Measurements from ENCODE around the gene CFAP46. TPM values are rescaled to one million over a fixed set of nuclear protein-coding genes. Genes with fewer than 3 reads are reported as not detected.

Gene CFAP46
- total RNA-seq, 1 experiment from 2014 or later: not detected

DNA sequence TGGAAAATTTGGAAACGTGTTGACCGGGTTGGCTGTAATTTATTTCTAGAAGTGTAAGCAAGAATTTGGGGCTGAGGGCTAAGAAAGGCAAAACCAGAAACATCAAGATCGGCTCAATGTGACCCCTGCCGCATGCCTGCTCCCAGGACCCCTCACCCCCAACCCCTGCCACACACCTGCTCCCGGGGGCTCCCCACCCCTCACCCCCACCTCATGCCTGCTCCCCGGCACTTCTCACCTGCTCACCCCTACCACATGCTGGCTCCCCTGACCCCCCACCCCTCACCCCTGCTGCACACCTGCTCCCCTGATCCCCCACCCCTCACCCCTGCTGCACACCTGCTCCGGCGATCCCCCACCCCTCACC lies 19.0 kb upstream of the CFAP46 start:
- DNase-seq: no peak
- CTCF ChIA-PET: interaction anchor here (0.7 kb wide), 1 partner anchor 12 kb away, joined by 3 read pairs; no protein-coding TSS in a partner anchor
- H3K27ac Mint-ChIP-seq (ENCODE audit: unreplicated experiment): no peak overlapping the region
- intact Hi-C loops (cut with micrococcal nuclease; ENCODE audit: unreplicated experiment): no loop called here
- peaks cover 3% of the 10 kb centered on the region for H3K9me3 Mint-ChIP-seq (ENCODE audit: low read depth, unreplicated experiment)
- no peak overlapping the region for H3K4me3 Mint-ChIP-seq (ENCODE audit: low read depth, unreplicated experiment)
- H3K4me1 Mint-ChIP-seq (ENCODE audit: low read depth, unreplicated experiment): no peaks in the 10 kb centered on the region
- H3K27me3 Mint-ChIP-seq (ENCODE audit: unreplicated experiment): peaks cover 15% of the 10 kb centered on the region
- BruUV-seq (replicated peaks): no TSS peak
- H3K36me3 Mint-ChIP-seq (ENCODE audit: insufficient read depth, unreplicated experiment): peaks cover 14% of the 10 kb centered on the region
- TF ChIP-seq, protein P1, sequence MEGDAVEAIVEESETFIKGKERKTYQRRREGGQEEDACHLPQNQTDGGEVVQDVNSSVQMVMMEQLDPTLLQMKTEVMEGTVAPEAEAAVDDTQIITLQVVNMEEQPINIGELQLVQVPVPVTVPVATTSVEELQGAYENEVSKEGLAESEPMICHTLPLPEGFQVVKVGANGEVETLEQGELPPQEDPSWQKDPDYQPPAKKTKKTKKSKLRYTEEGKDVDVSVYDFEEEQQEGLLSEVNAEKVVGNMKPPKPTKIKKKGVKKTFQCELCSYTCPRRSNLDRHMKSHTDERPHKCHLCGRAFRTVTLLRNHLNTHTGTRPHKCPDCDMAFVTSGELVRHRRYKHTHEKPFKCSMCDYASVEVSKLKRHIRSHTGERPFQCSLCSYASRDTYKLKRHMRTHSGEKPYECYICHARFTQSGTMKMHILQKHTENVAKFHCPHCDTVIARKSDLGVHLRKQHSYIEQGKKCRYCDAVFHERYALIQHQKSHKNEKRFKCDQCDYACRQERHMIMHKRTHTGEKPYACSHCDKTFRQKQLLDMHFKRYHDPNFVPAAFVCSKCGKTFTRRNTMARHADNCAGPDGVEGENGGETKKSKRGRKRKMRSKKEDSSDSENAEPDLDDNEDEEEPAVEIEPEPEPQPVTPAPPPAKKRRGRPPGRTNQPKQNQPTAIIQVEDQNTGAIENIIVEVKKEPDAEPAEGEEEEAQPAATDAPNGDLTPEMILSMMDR (IDR thresholded peaks at IDR 0.05; ENCODE audit: unreplicated experiment): no peak

GRCh38 chr10:132960631-132961419 lies 18.5 kb upstream of the CFAP46 start:
- peaks cover 14% of the 10 kb centered on the region for H3K36me3 Mint-ChIP-seq (ENCODE audit: insufficient read depth, unreplicated experiment)
- DNase-seq: no peak
- TF ChIP-seq, protein P1 (IDR thresholded peaks at IDR 0.05; ENCODE audit: unreplicated experiment): no peak
- CTCF ChIA-PET: interaction anchor here (0.5 to 0.7 kb wide), 2 partner anchors 13 to 152 kb away, joined by 3 to 10 read pairs; no protein-coding TSS in a partner anchor
- no TSS peak for BruUV-seq (replicated peaks)
- peaks cover 3% of the 10 kb centered on the region for H3K9me3 Mint-ChIP-seq (ENCODE audit: low read depth, unreplicated experiment)
- no peak overlapping the region for H3K4me3 Mint-ChIP-seq (ENCODE audit: low read depth, unreplicated experiment)
- no peaks in the 10 kb centered on the region for H3K4me1 Mint-ChIP-seq (ENCODE audit: low read depth, unreplicated experiment)
- peaks cover 9% of the 10 kb centered on the region for H3K27me3 Mint-ChIP-seq (ENCODE audit: unreplicated experiment)
- intact Hi-C loops (cut with micrococcal nuclease; ENCODE audit: unreplicated experiment): no loop called here
- no peak overlapping the region for H3K27ac Mint-ChIP-seq (ENCODE audit: unreplicated experiment)

DNA sequence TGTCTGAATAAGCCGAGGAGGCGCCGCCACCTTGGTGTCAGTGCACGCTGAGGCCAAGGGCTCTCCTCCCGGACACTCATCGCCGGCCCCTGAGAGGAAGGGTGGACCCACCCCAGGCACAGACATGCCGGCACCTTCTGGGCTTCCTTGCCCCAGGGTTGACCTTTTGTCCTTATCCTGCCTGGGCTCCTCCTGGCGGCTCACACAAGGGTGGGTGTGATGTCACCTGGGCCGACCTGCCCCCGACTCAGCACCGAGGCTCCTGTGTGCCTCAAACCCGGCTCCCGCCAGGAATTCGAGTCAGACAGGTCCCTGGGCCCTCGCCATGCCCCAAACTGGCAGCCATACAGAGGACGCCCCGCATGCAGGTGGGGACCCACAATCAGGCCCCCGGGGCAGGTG lies 17.7 kb upstream of the CFAP46 start:
- intact Hi-C loops (cut with micrococcal nuclease; ENCODE audit: unreplicated experiment): no loop called here
- Mint-ChIP-seq H3K9me3 (ENCODE audit: low read depth, unreplicated experiment) (no peaks in the 10 kb centered on the region), H3K36me3 (ENCODE audit: insufficient read depth, unreplicated experiment) (peaks cover 14% of the 10 kb centered on the region), H3K4me3 (ENCODE audit: low read depth, unreplicated experiment) (no peak overlapping the region), H3K27me3 (ENCODE audit: unreplicated experiment) (peaks cover 6% of the 10 kb centered on the region), H3K27ac (ENCODE audit: unreplicated experiment) (no peak overlapping the region), H3K4me1 (ENCODE audit: low read depth, unreplicated experiment) (no peaks in the 10 kb centered on the region)
- TF ChIP-seq, protein P1 (IDR thresholded peaks at IDR 0.05; ENCODE audit: unreplicated experiment): no peak
- no peak for DNase-seq
- CTCF ChIA-PET: no interaction called here
- BruUV-seq (replicated peaks): no TSS peak

GRCh38 chr10:132959559-132959961 lies 17.2 kb upstream of the CFAP46 start:
- DNase-seq: no peak
- H3K4me3 Mint-ChIP-seq (ENCODE audit: low read depth, unreplicated experiment): no peak overlapping the region
- H3K9me3 Mint-ChIP-seq (ENCODE audit: low read depth, unreplicated experiment): no peaks in the 10 kb centered on the region
- no TSS peak for BruUV-seq (replicated peaks)
- H3K4me1 Mint-ChIP-seq (ENCODE audit: low read depth, unreplicated experiment): no peaks in the 10 kb centered on the region
- H3K27me3 Mint-ChIP-seq (ENCODE audit: unreplicated experiment): peaks cover 9% of the 10 kb centered on the region
- CTCF ChIA-PET: no interaction called here
- intact Hi-C loops (cut with micrococcal nuclease; ENCODE audit: unreplicated experiment): no loop called here
- no peak overlapping the region for H3K27ac Mint-ChIP-seq (ENCODE audit: unreplicated experiment)
- TF ChIP-seq, protein P1 (IDR thresholded peaks at IDR 0.05; ENCODE audit: unreplicated experiment): no peak
- peaks cover 14% of the 10 kb centered on the region for H3K36me3 Mint-ChIP-seq (ENCODE audit: insufficient read depth, unreplicated experiment)

Data from Calu3 (cell line).